HG03196 (cell line): Measurements from ENCODE around the gene RFFL.
"Not testable (repeated sequence)": the region's sequence is repeated elsewhere in the genome, so short reads cannot be mapped to it uniquely, and the experiment has no call there.

Experiments used
- ATAC-seq: cut with Tn5 transposase; IDR thresholded peaks from one replicate; pipeline ENCODE4 v1.9.1; 2021; ENCODE audit not compliant: unreplicated experiment

Gene RFFL

GRCh38 chr17:35051183-35051578, 12.3 kb downstream of the RFFL start:
- peak; percentile 68 for ATAC-seq

GRCh38 chr17:35050170-35050569, 13.3 kb downstream of the RFFL start:
- ATAC-seq, result no peak

GRCh38 chr17:35048685-35049379, 14.7 kb downstream of the RFFL start:
- ATAC-seq, result no peak

GRCh38 chr17:35046740-35047283, 16.7 kb downstream of the RFFL start:
- peak; percentile 37 for ATAC-seq

- no peak for ATAC-seq
These were observed 17.3 kb downstream of the RFFL start for GRCh38 chr17:35046245-35046644.

- not testable (repeated sequence) for ATAC-seq
These were observed 18.0 kb downstream of the RFFL start for GRCh38 chr17:35045458-35045979.

GRCh38 chr17:35044181-35044580, 19.3 kb downstream of the RFFL start:
- no peak for ATAC-seq

GRCh38 chr17:35041390-35041789, 22.1 kb downstream of the RFFL start:
- no peak for ATAC-seq

GRCh38 chr17:35038453-35038852, 25.1 kb downstream of the RFFL start:
- ATAC-seq, result no peak

GRCh38 chr17:35030780-35031179, 32.7 kb downstream of the RFFL start:
- no peak for ATAC-seq

- no peak for ATAC-seq
These were observed 34.8 kb downstream of the RFFL start for GRCh38 chr17:35028531-35029262.

- not testable (repeated sequence) for ATAC-seq
These were observed 35.4 kb downstream of the RFFL start for GRCh38 chr17:35028097-35028496.

- no peak for ATAC-seq
These were observed 38.0 kb downstream of the RFFL start for GRCh38 chr17:35025541-35025940.

- ATAC-seq, result no peak
These were observed 40.0 kb downstream of the RFFL start for GRCh38 chr17:35023538-35023937.

GRCh38 chr17:35022536-35023063, 40.9 kb downstream of the RFFL start:
- ATAC-seq, result peak; percentile 86

- ATAC-seq, result no peak
These were observed 41.8 kb downstream of the RFFL start for GRCh38 chr17:35021520-35022380.

- ATAC-seq, result no peak
These were observed 43.9 kb downstream of the RFFL start for GRCh38 chr17:35019386-35020179.

GRCh38 chr17:35018814-35019213, 44.7 kb downstream of the RFFL start:
- ATAC-seq, result no peak

- ATAC-seq, result no peak
These were observed 46.5 kb downstream of the RFFL start for GRCh38 chr17:35017021-35017420.

GRCh38 chr17:35016369-35016768, 47.1 kb downstream of the RFFL start:
- ATAC-seq, result no peak
